Astrocyte (in vitro differentiated cells and primary cell): ENCODE measurements around the gene COL3A1.

Source experiments
- EZH2 ChIP-seq: IDR thresholded peaks from 2 replicates; pipeline ENCODE4 v1.6.1; 2012; ENCODE audit warnings: mild to moderate bottlenecking, low read length, inconsistent platforms; ENCODE audit not compliant: insufficient read depth
- TF ChIP-seq, protein P1 (sequence below): IDR thresholded peaks from 2 replicates; pipeline ENCODE4 v1.5.1; 2011; ENCODE audit warnings: low read depth, mild to moderate bottlenecking, inconsistent platforms, low read length, moderate library complexity; ENCODE audit not compliant: insufficient read depth

DNA sequence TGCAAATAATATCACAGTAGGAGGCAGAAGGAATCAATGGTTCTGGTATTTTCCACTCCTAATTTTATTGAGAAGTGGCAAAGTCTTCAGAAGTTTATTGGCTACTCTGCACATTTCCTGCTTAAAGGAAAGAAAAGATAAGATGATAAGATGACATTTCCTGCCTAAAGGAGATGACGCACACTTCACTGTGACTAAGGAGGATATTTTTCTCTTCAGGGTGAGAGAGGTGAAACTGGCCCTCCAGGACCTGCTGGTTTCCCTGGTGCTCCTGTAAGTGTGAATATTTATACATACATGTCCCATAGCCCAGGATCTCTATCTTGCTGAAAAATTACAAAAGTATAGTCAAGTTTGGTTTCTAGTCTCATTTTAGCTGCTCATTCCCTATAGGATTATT is 27.9 kb downstream of the COL3A1 start:
- TF ChIP-seq, protein P1, sequence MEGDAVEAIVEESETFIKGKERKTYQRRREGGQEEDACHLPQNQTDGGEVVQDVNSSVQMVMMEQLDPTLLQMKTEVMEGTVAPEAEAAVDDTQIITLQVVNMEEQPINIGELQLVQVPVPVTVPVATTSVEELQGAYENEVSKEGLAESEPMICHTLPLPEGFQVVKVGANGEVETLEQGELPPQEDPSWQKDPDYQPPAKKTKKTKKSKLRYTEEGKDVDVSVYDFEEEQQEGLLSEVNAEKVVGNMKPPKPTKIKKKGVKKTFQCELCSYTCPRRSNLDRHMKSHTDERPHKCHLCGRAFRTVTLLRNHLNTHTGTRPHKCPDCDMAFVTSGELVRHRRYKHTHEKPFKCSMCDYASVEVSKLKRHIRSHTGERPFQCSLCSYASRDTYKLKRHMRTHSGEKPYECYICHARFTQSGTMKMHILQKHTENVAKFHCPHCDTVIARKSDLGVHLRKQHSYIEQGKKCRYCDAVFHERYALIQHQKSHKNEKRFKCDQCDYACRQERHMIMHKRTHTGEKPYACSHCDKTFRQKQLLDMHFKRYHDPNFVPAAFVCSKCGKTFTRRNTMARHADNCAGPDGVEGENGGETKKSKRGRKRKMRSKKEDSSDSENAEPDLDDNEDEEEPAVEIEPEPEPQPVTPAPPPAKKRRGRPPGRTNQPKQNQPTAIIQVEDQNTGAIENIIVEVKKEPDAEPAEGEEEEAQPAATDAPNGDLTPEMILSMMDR: no peak
- TF ChIP-seq EZH2: no peak
